HCT116 (cell line): ENCODE measurements around the gene ADAMTS4. TPM values are rescaled to one million over a fixed set of nuclear protein-coding genes. Genes with fewer than 3 reads are reported as not detected.

ENCODE experiments used
- ATAC-seq: fragments of 200-7000 bp; cut with Tn5 transposase; 2 replicates; pipeline ENCODE4 v1.9.1; 2020; ENCODE audit warnings: mild to moderate bottlenecking, moderate library complexity
- BruUV-seq: library from RNA; stranded (reverse); fragments of 400-500 nt; replicated peaks from 2 replicates; lab custom pipeline; 2021; lab: Mats Ljungman, UMichigan
- CTCF ChIA-PET: fragments of 300-600 bp; sonication (Branson Sonifier 250); formaldehyde crosslinking; loops from one replicate; lab custom pipeline; 2021; ENCODE audit warnings: antibody characterized with exemption; lab: Charles Lee
- POLR2A ChIA-PET: fragments of 300-600, 350-600 bp; sonication (Branson Sonifier 250); formaldehyde crosslinking; loops from one replicate; lab custom pipeline; 2021; ENCODE audit warnings: antibody characterized with exemption; lab: Charles Lee
- RAD21 ChIA-PET, 2 experiments: fragments of 300-600 bp; sonication (Branson Sonifier 250); formaldehyde crosslinking; loops; one replicate each; lab custom pipeline; 2023; ENCODE audit warnings: low total read pairs in 2 of 2; ENCODE audit not compliant: uncharacterized antibody in 2 of 2, unreplicated experiment in 2 of 2, low non-redundant PET in 1 of 2; lab: Charles Lee
- DNase-seq: peaks from one replicate; pipeline ENCODE4 v3.0.0-alpha.2; 2010; ENCODE audit warnings: low read depth, low spot score
- H2AFZ ChIP-seq: fragments of 200-600 bp; shearing (Covaris generic), sonication (generic); 2 replicates; pipeline ENCODE4 v1.6.1; 2017; ENCODE audit warnings: low read depth, mixed run types, mixed read lengths, antibody characterized with exemption, low read length; ENCODE audit not compliant: poor library complexity, severe bottlenecking
- H3K27ac ChIP-seq: 2 replicates; pipeline ENCODE4 v1.5.1; 2012; ENCODE audit warnings: low read depth, low read length
- H3K27me3 ChIP-seq: fragments of 200-600 bp; sonication (generic); 2 replicates; pipeline ENCODE4 v1.6.1; 2016; ENCODE audit warnings: mixed run types, low read length, mixed read lengths; ENCODE audit not compliant: insufficient read depth
- H3K36me3 ChIP-seq, 2 experiments: fragments of 200-500 bp in 1 of 2; fragments of 200-600 bp in 1 of 2; sonication (Bioruptor generic) in 1 of 2; sonication (generic) in 1 of 2; 2 replicates each; pipeline versions ENCODE4 v1.5.1 to v1.6.1; 2014 to 2016; ENCODE audit warnings: low read length in 2 of 2, inconsistent platforms in 1 of 2, mixed read lengths in 1 of 2, mixed run types in 1 of 2; ENCODE audit not compliant: insufficient read depth in 2 of 2, control insufficient read depth in 1 of 2
- H3K4me1 ChIP-seq, 2 experiments: fragments of 200-600 bp in 1 of 2; sonication (generic) in 1 of 2; 2 replicates each; pipeline versions ENCODE4 v1.5.1 to v1.6.1; 2012 to 2017; ENCODE audit warnings: low read length in 2 of 2, inconsistent platforms in 1 of 2, mild to moderate bottlenecking in 1 of 2, mixed read lengths in 1 of 2, mixed run types in 1 of 2, moderate library complexity in 1 of 2; ENCODE audit not compliant: insufficient read depth in 2 of 2, control insufficient read depth in 1 of 2
- H3K4me2 ChIP-seq: fragments of 200-600 bp; sonication (generic); 2 replicates; pipeline ENCODE4 v1.6.1; 2017; ENCODE audit warnings: mixed run types, low read length, mixed read lengths
- H3K4me3 ChIP-seq, 2 experiments: fragments of 200-600 bp in 1 of 2; sonication (generic) in 1 of 2; replicated peaks in 1 of 2; 2 replicates each; pipeline ENCODE4 v1.5.1; 2011 to 2016; ENCODE audit warnings: low read length in 2 of 2, control low read depth in 1 of 2, low read depth in 1 of 2, mild to moderate bottlenecking in 1 of 2, mixed read lengths in 1 of 2, mixed run types in 1 of 2
- H3K79me2 ChIP-seq: fragments of 200-600 bp; sonication (generic); 2 replicates; pipeline ENCODE4 v1.6.1; 2017; ENCODE audit warnings: mild to moderate bottlenecking, mixed run types, low read length, moderate library complexity, mixed read lengths; ENCODE audit not compliant: insufficient read depth
- H3K9ac ChIP-seq: fragments of 200-600 bp; sonication (generic); 2 replicates; pipeline ENCODE4 v1.6.1; 2016; ENCODE audit warnings: low read length, mixed read lengths
- H3K9me2 ChIP-seq: fragments of 200-600 bp; sonication (generic), shearing (Covaris generic); 2 replicates; pipeline ENCODE4 v1.6.1; 2017; ENCODE audit warnings: mixed run types, mild to moderate bottlenecking, moderate library complexity; ENCODE audit not compliant: insufficient read depth
- H3K9me3 ChIP-seq, 2 experiments: fragments of 200-500 bp in 1 of 2; fragments of 200-600 bp in 1 of 2; sonication (Bioruptor generic) in 1 of 2; sonication (generic) in 1 of 2; 2 replicates each; pipeline ENCODE4 v1.6.1; 2014 to 2017; ENCODE audit warnings: low read length in 2 of 2, mixed read lengths in 2 of 2, inconsistent platforms in 1 of 2, low read depth in 1 of 2, mild to moderate bottlenecking in 1 of 2, mixed run types in 1 of 2, moderate library complexity in 1 of 2; ENCODE audit not compliant: control insufficient read depth in 1 of 2, insufficient read depth in 1 of 2
- H4K20me1 ChIP-seq: fragments of 200-600 bp; sonication (generic), shearing (Covaris generic); 2 replicates; pipeline ENCODE4 v1.6.1; 2017; ENCODE audit warnings: mixed run types, mild to moderate bottlenecking, moderate library complexity; ENCODE audit not compliant: insufficient read depth
- ATF3 ChIP-seq: IDR thresholded peaks from 2 replicates; pipeline ENCODE4 v1.6.1; 2012
- CBX3 ChIP-seq: IDR thresholded peaks from 2 replicates; pipeline ENCODE4 v1.6.1; 2012; ENCODE audit warnings: low read depth
- EGR1 ChIP-seq: IDR thresholded peaks from 2 replicates; pipeline ENCODE4 v1.6.1; 2012; ENCODE audit warnings: low read depth
- EZH2 ChIP-seq: fragments of 200-600 bp; sonication (generic); IDR thresholded peaks from 2 replicates; pipeline ENCODE4 v1.6.1; 2017; ENCODE audit warnings: antibody characterized with exemption, mixed run types
- FOSL1 ChIP-seq: IDR thresholded peaks from 2 replicates; pipeline ENCODE4 v1.6.1; 2012; ENCODE audit warnings: low read depth
- MAX ChIP-seq: IDR thresholded peaks from 2 replicates; pipeline ENCODE4 v1.6.1; 2012
- POLR2A ChIP-seq: IDR thresholded peaks from 2 replicates; pipeline ENCODE4 v1.7.0; 2011; ENCODE audit warnings: borderline replicate concordance; ENCODE audit not compliant: insufficient read depth, insufficient read length; ENCODE audit errors: extremely low read depth
- POLR2AphosphoS5 ChIP-seq: IDR thresholded peaks from 2 replicates; pipeline ENCODE4 v1.6.1; 2011; ENCODE audit warnings: mild to moderate bottlenecking, low read depth, low read length, moderate library complexity
- RAD21 ChIP-seq: IDR thresholded peaks from 2 replicates; pipeline ENCODE4 v1.6.1; 2012; ENCODE audit warnings: low read depth, mild to moderate bottlenecking
- REST ChIP-seq: IDR thresholded peaks from 2 replicates; pipeline ENCODE4 v1.6.1; 2012; ENCODE audit warnings: low read depth
- TCF7L2 ChIP-seq: IDR thresholded peaks from 2 replicates; pipeline ENCODE4 v1.7.0; 2011; ENCODE audit warnings: borderline replicate concordance, inconsistent platforms; ENCODE audit not compliant: insufficient read depth, insufficient read length; ENCODE audit errors: extremely low read depth
- ZBTB33 ChIP-seq: IDR thresholded peaks from 2 replicates; pipeline ENCODE4 v1.6.1; 2011; ENCODE audit warnings: mild to moderate bottlenecking, low read length, moderate library complexity; ENCODE audit not compliant: insufficient replicate concordance; ENCODE audit errors: extremely low read depth
- ZFX ChIP-seq: fragments of 450-650 bp; IDR thresholded peaks from 2 replicates; pipeline ENCODE4 v1.6.1; 2017
- intact Hi-C: fragments of 100-400 bp; cut with micrococcal nuclease; formaldehyde crosslinking; loops from 2 replicates; pipeline ENCODE4 v1.10.0; 2022
- total RNA-seq: library from RNA; stranded (reverse); gene quantifications from one replicate; pipeline ENCODE4 v1.2.1, GENCODE V29; 2021; ENCODE audit not compliant: unreplicated experiment

The ADAMTS4 gene
- total RNA-seq, 1 experiment from 2014 or later = not detected

GRCh38 chr1:161235957-161236775, 37.3 kb upstream of the ADAMTS4 start:
- no peaks in the 10 kb centered on the region for H3K9me2 ChIP-seq
- DNase-seq = no peak
- no peaks in the 10 kb centered on the region for H3K27me3 ChIP-seq
- RAD21 ChIA-PET = no interaction called here
- no peaks in the 10 kb centered on the region for H3K36me3 ChIP-seq
- CTCF ChIA-PET = interaction anchor here (2.0 kb wide), 1 partner anchor 10 kb away, joined by 5 read pairs; no protein-coding TSS in a partner anchor
- no peak for ATAC-seq
- TF ChIP-seq RAD21 (no peak), CBX3 (no peak), FOSL1 (no peak), POLR2A (no peak), ZBTB33 (no peak), EZH2 (no peak)
- H3K9me3 ChIP-seq = no peaks in the 10 kb centered on the region
- H3K4me2 ChIP-seq = no peak overlapping the region
- no peak overlapping the region for H2AFZ ChIP-seq
- H3K9ac ChIP-seq = no peak overlapping the region
- intact Hi-C loops = no loop called here
- POLR2A ChIA-PET = no interaction called here
- no peak overlapping the region for H3K4me3 ChIP-seq
- no peak overlapping the region for H3K27ac ChIP-seq
- H3K4me1 ChIP-seq = peaks cover 0 to 6% of the 10 kb centered on the region in 2 experiments; a peak in 2 of 4 replicates
- no TSS peak for BruUV-seq
- no peaks in the 10 kb centered on the region for H4K20me1 ChIP-seq
- no peaks in the 10 kb centered on the region for H3K79me2 ChIP-seq

- Histone ChIP-seq H2AFZ (no peak overlapping the region), H3K27ac (no peak overlapping the region), H3K9me3 (no peaks in the 10 kb centered on the region), H4K20me1 (no peaks in the 10 kb centered on the region), H3K36me3 (peaks cover 4 to 15% of the 10 kb centered on the region in 2 experiments), H3K4me3 (no peak overlapping the region), H3K79me2 (no peaks in the 10 kb centered on the region), H3K27me3 (no peaks in the 10 kb centered on the region), H3K4me1 (peaks cover 0 to 3% of the 10 kb centered on the region in 2 experiments; a peak in 2 of 4 replicates), H3K9ac (no peak overlapping the region), H3K9me2 (no peaks in the 10 kb centered on the region), H3K4me2 (no peak overlapping the region)
- POLR2A ChIA-PET = no interaction called here
- BruUV-seq = no TSS peak
- CTCF ChIA-PET = interaction anchor here (1.3 kb wide), 1 partner anchor 58 kb away, joined by 5 read pairs; no protein-coding TSS in a partner anchor
- intact Hi-C loops = no loop called here
- ATAC-seq = no peak; the same call in 1 of the 2 replicates
- DNase-seq = no peak
- RAD21 ChIA-PET = no interaction called here
- TF ChIP-seq ZFX = no peak
- no peak for TF ChIP-seq TCF7L2
- TF ChIP-seq REST = no peak
- no peak for TF ChIP-seq EGR1
- TF ChIP-seq MAX = no peak
- no peak for TF ChIP-seq FOSL1
- no peak for TF ChIP-seq ATF3
- no peak for TF ChIP-seq POLR2AphosphoS5
- no peak for TF ChIP-seq CBX3
These were observed 34.2 kb upstream of the ADAMTS4 start for GRCh38 chr1:161233102-161233501.
